Measurements from ENCODE around the gene GLB1L. TPM values are rescaled to one million over a fixed set of nuclear protein-coding genes. Genes with fewer than 3 reads are reported as not detected.
A peak's percentile ranks its signal among the peaks of the same experiment; 100 is the strongest.

The GLB1L gene
- total and polyA plus RNA-seq, 7 donors, result 2.1 to 26.0 (median 6.9) TPM

GRCh38 chr2:219285373-219285735 is 40.1 kb upstream of the GLB1L start:
- peak overlapping the region in 3 of 4 donors; percentile 14 to 33 (median 32) for H3K27ac ChIP-seq
- H3K9me3 ChIP-seq, result no peaks in the 10 kb centered on the region
- H3K4me3 ChIP-seq, result no peak overlapping the region
- no peak for DNase-seq
- intact Hi-C loops (cut with DNase I), result no loop called here
- peaks cover 28 to 56% (median 45%) of the 10 kb centered on the region in 4 donors for H3K36me3 ChIP-seq
- no peaks in the 10 kb centered on the region for H3K27me3 ChIP-seq
- 95 to 97% methylated on average over 12 of the region's 12 CpGs for WGBS, 2 donors
- no peak for TF ChIP-seq CTCF (IDR thresholded peaks at IDR 0.05)
- TF ChIP-seq EP300 (IDR thresholded peaks at IDR 0.05), result no peak
- TF ChIP-seq POLR2A (IDR thresholded peaks at IDR 0.05), result no peak
- TF ChIP-seq POLR2AphosphoS5 (IDR thresholded peaks at IDR 0.05), result no peak
- peaks cover 0 to 32% (median 26%) of the 10 kb centered on the region in 4 donors for H3K4me1 ChIP-seq

- Histone ChIP-seq H3K27me3 (no peaks in the 10 kb centered on the region), H3K4me3 (no peak overlapping the region), H3K36me3 (peaks cover 28 to 56% (median 45%) of the 10 kb centered on the region in 4 donors), H3K9me3 (no peaks in the 10 kb centered on the region), H3K27ac (peak overlapping the region in 2 of 4 donors; percentile 13 to 14), H3K4me1 (peaks cover 0 to 33% (median 28%) of the 10 kb centered on the region in 4 donors)
- 93 to 95% methylated on average over 16 of the region's 16 CpGs for WGBS, 2 donors
- DNase-seq, result peak; percentile 57
- TF ChIP-seq POLR2A (IDR thresholded peaks at IDR 0.05) (no peak), POLR2AphosphoS5 (IDR thresholded peaks at IDR 0.05) (no peak), CTCF (IDR thresholded peaks at IDR 0.05) (no peak), EP300 (IDR thresholded peaks at IDR 0.05) (no peak)
- intact Hi-C loops (cut with DNase I), result no loop called here
Observed at GRCh38 chr2:219284501-219285372, 39.5 kb upstream of the GLB1L start.

GRCh38 chr2:219282943-219283581 is 37.8 kb upstream of the GLB1L start:
- H3K27me3 ChIP-seq, result no peaks in the 10 kb centered on the region
- DNase-seq, result peak; percentile 46
- intact Hi-C loops (cut with DNase I), result no loop called here
- H3K36me3 ChIP-seq, result peaks cover 28 to 56% (median 45%) of the 10 kb centered on the region in 4 donors
- H3K9me3 ChIP-seq, result no peaks in the 10 kb centered on the region
- no peak for TF ChIP-seq POLR2A (IDR thresholded peaks at IDR 0.05)
- TF ChIP-seq CTCF (IDR thresholded peaks at IDR 0.05), result no peak
- TF ChIP-seq EP300 (IDR thresholded peaks at IDR 0.05), result no peak
- no peak for TF ChIP-seq POLR2AphosphoS5 (IDR thresholded peaks at IDR 0.05)
- H3K4me3 ChIP-seq, result no peak overlapping the region
- H3K4me1 ChIP-seq, result peaks cover 0 to 36% (median 28%) of the 10 kb centered on the region in 4 donors
- H3K27ac ChIP-seq, result peak overlapping the region in 3 of 4 donors; percentile 5 to 23 (median 5)
- WGBS, 2 donors, result 92 to 96% methylated on average over 17 of the region's 17 CpGs

- H3K4me1 ChIP-seq, result peaks cover 0 to 40% (median 35%) of the 10 kb centered on the region in 4 donors
- no peaks in the 10 kb centered on the region for H3K9me3 ChIP-seq
- H3K36me3 ChIP-seq, result peaks cover 28 to 56% (median 45%) of the 10 kb centered on the region in 4 donors
- H3K27me3 ChIP-seq, result no peaks in the 10 kb centered on the region
- H3K4me3 ChIP-seq, result no peak overlapping the region
- H3K27ac ChIP-seq, result peak overlapping the region in 3 of 4 donors; percentile 5 to 23 (median 5)
- peak; percentile 10 for DNase-seq
- WGBS, 2 donors, result 91 to 96% methylated on average over 5 of the region's 5 CpGs
- intact Hi-C loops (cut with DNase I), result no loop called here
- TF ChIP-seq EP300 (IDR thresholded peaks at IDR 0.05), result no peak
Observed at GRCh38 chr2:219282375-219282774, 37.1 kb upstream of the GLB1L start.

GRCh38 chr2:219281588-219281987 is 36.3 kb upstream of the GLB1L start:
- Histone ChIP-seq H3K27ac (peak overlapping the region in 3 of 4 donors; percentile 3 to 99 (median 94)), H3K27me3 (no peaks in the 10 kb centered on the region), H3K36me3 (peaks cover 28 to 56% (median 45%) of the 10 kb centered on the region in 4 donors), H3K4me3 (no peak overlapping the region), H3K4me1 (peaks cover 0 to 40% (median 35%) of the 10 kb centered on the region in 4 donors), H3K9me3 (no peaks in the 10 kb centered on the region)
- intact Hi-C loops (cut with DNase I), result no loop called here
- DNase-seq, result peak; percentile 59
- no peak for TF ChIP-seq EP300 (IDR thresholded peaks at IDR 0.05)
- no peak for TF ChIP-seq CTCF (IDR thresholded peaks at IDR 0.05)
- no peak for TF ChIP-seq POLR2AphosphoS5 (IDR thresholded peaks at IDR 0.05)
- no peak for TF ChIP-seq POLR2A (IDR thresholded peaks at IDR 0.05)
- 68 to 82% methylated on average over 8 of the region's 8 CpGs for WGBS, 2 donors

Data from sigmoid colon (tissue), 7 donors.